HCT116 (cell line): ENCODE results near the gene AHNAK. TPM values are rescaled to one million over a fixed set of nuclear protein-coding genes. Genes with fewer than 3 reads are reported as not detected.

ENCODE experiments used
- ATAC-seq: fragments of 200-7000 bp; cut with Tn5 transposase; 2 replicates; pipeline ENCODE4 v1.9.1; 2020; ENCODE audit warnings: mild to moderate bottlenecking, moderate library complexity
- BruUV-seq: library from RNA; stranded (reverse); fragments of 400-500 nt; replicated peaks from 2 replicates; lab custom pipeline; 2021; lab: Mats Ljungman, UMichigan
- CTCF ChIA-PET: fragments of 300-600 bp; sonication (Branson Sonifier 250); formaldehyde crosslinking; loops from one replicate; lab custom pipeline; 2021; ENCODE audit warnings: antibody characterized with exemption; lab: Charles Lee
- POLR2A ChIA-PET: fragments of 300-600, 350-600 bp; sonication (Branson Sonifier 250); formaldehyde crosslinking; loops from one replicate; lab custom pipeline; 2021; ENCODE audit warnings: antibody characterized with exemption; lab: Charles Lee
- RAD21 ChIA-PET, 2 experiments: fragments of 300-600 bp; sonication (Branson Sonifier 250); formaldehyde crosslinking; loops; one replicate each; lab custom pipeline; 2023; ENCODE audit warnings: low total read pairs in 2 of 2; ENCODE audit not compliant: uncharacterized antibody in 2 of 2, unreplicated experiment in 2 of 2, low non-redundant PET in 1 of 2; lab: Charles Lee
- DNase-seq: peaks from one replicate; pipeline ENCODE4 v3.0.0-alpha.2; 2010; ENCODE audit warnings: low read depth, low spot score
- H2AFZ ChIP-seq: fragments of 200-600 bp; shearing (Covaris generic), sonication (generic); 2 replicates; pipeline ENCODE4 v1.6.1; 2017; ENCODE audit warnings: low read depth, mixed run types, mixed read lengths, antibody characterized with exemption, low read length; ENCODE audit not compliant: poor library complexity, severe bottlenecking
- H3K27ac ChIP-seq: 2 replicates; pipeline ENCODE4 v1.5.1; 2012; ENCODE audit warnings: low read depth, low read length
- H3K27me3 ChIP-seq: fragments of 200-600 bp; sonication (generic); 2 replicates; pipeline ENCODE4 v1.6.1; 2016; ENCODE audit warnings: mixed run types, low read length, mixed read lengths; ENCODE audit not compliant: insufficient read depth
- H3K36me3 ChIP-seq, 2 experiments: fragments of 200-500 bp in 1 of 2; fragments of 200-600 bp in 1 of 2; sonication (Bioruptor generic) in 1 of 2; sonication (generic) in 1 of 2; 2 replicates each; pipeline versions ENCODE4 v1.5.1 to v1.6.1; 2014 to 2016; ENCODE audit warnings: low read length in 2 of 2, inconsistent platforms in 1 of 2, mixed read lengths in 1 of 2, mixed run types in 1 of 2; ENCODE audit not compliant: insufficient read depth in 2 of 2, control insufficient read depth in 1 of 2
- H3K4me1 ChIP-seq, 2 experiments: fragments of 200-600 bp in 1 of 2; sonication (generic) in 1 of 2; 2 replicates each; pipeline versions ENCODE4 v1.5.1 to v1.6.1; 2012 to 2017; ENCODE audit warnings: low read length in 2 of 2, inconsistent platforms in 1 of 2, mild to moderate bottlenecking in 1 of 2, mixed read lengths in 1 of 2, mixed run types in 1 of 2, moderate library complexity in 1 of 2; ENCODE audit not compliant: insufficient read depth in 2 of 2, control insufficient read depth in 1 of 2
- H3K4me2 ChIP-seq: fragments of 200-600 bp; sonication (generic); 2 replicates; pipeline ENCODE4 v1.6.1; 2017; ENCODE audit warnings: mixed run types, low read length, mixed read lengths
- H3K4me3 ChIP-seq, 2 experiments: fragments of 200-600 bp in 1 of 2; sonication (generic) in 1 of 2; replicated peaks in 1 of 2; 2 replicates each; pipeline ENCODE4 v1.5.1; 2011 to 2016; ENCODE audit warnings: low read length in 2 of 2, control low read depth in 1 of 2, low read depth in 1 of 2, mild to moderate bottlenecking in 1 of 2, mixed read lengths in 1 of 2, mixed run types in 1 of 2
- H3K79me2 ChIP-seq: fragments of 200-600 bp; sonication (generic); 2 replicates; pipeline ENCODE4 v1.6.1; 2017; ENCODE audit warnings: mild to moderate bottlenecking, mixed run types, low read length, moderate library complexity, mixed read lengths; ENCODE audit not compliant: insufficient read depth
- H3K9ac ChIP-seq: fragments of 200-600 bp; sonication (generic); 2 replicates; pipeline ENCODE4 v1.6.1; 2016; ENCODE audit warnings: low read length, mixed read lengths
- H3K9me2 ChIP-seq: fragments of 200-600 bp; sonication (generic), shearing (Covaris generic); 2 replicates; pipeline ENCODE4 v1.6.1; 2017; ENCODE audit warnings: mixed run types, mild to moderate bottlenecking, moderate library complexity; ENCODE audit not compliant: insufficient read depth
- H3K9me3 ChIP-seq, 2 experiments: fragments of 200-500 bp in 1 of 2; fragments of 200-600 bp in 1 of 2; sonication (Bioruptor generic) in 1 of 2; sonication (generic) in 1 of 2; 2 replicates each; pipeline ENCODE4 v1.6.1; 2014 to 2017; ENCODE audit warnings: low read length in 2 of 2, mixed read lengths in 2 of 2, inconsistent platforms in 1 of 2, low read depth in 1 of 2, mild to moderate bottlenecking in 1 of 2, mixed run types in 1 of 2, moderate library complexity in 1 of 2; ENCODE audit not compliant: control insufficient read depth in 1 of 2, insufficient read depth in 1 of 2
- H4K20me1 ChIP-seq: fragments of 200-600 bp; sonication (generic), shearing (Covaris generic); 2 replicates; pipeline ENCODE4 v1.6.1; 2017; ENCODE audit warnings: mixed run types, mild to moderate bottlenecking, moderate library complexity; ENCODE audit not compliant: insufficient read depth
- CBX3 ChIP-seq: IDR thresholded peaks from 2 replicates; pipeline ENCODE4 v1.6.1; 2012; ENCODE audit warnings: low read depth
- CEBPB ChIP-seq: IDR thresholded peaks from 2 replicates; pipeline ENCODE4 v1.6.1; 2012; ENCODE audit warnings: low read depth
- JUND ChIP-seq: IDR thresholded peaks from 2 replicates; pipeline ENCODE4 v1.6.1; 2012
- POLR2A ChIP-seq: IDR thresholded peaks from 2 replicates; pipeline ENCODE4 v1.7.0; 2011; ENCODE audit warnings: borderline replicate concordance; ENCODE audit not compliant: insufficient read depth, insufficient read length; ENCODE audit errors: extremely low read depth
- SIN3A ChIP-seq: IDR thresholded peaks from 2 replicates; pipeline ENCODE4 v1.6.1; 2012; ENCODE audit warnings: low read depth
- SP1 ChIP-seq: IDR thresholded peaks from 2 replicates; pipeline ENCODE4 v1.6.1; 2012; ENCODE audit warnings: low read depth
- YY1 ChIP-seq: IDR thresholded peaks from 2 replicates; pipeline ENCODE4 v1.6.1; 2011; ENCODE audit warnings: low read length, low read depth, moderate library complexity, mild to moderate bottlenecking; ENCODE audit not compliant: insufficient replicate concordance; ENCODE audit errors: extremely low read depth
- intact Hi-C: fragments of 100-400 bp; cut with micrococcal nuclease; formaldehyde crosslinking; loops from 2 replicates; pipeline ENCODE4 v1.10.0; 2022
- total RNA-seq: library from RNA; stranded (reverse); gene quantifications from one replicate; pipeline ENCODE4 v1.2.1, GENCODE V29; 2021; ENCODE audit not compliant: unreplicated experiment
- TF ChIP-seq, protein P1 (sequence below): IDR thresholded peaks from 2 replicates; pipeline ENCODE4 v1.6.1; 2012; ENCODE audit warnings: low read depth
- TF ChIP-seq, protein P2 (sequence below), 3 experiments: fragments of 200-600 bp in 1 of 3; sonication (generic) in 1 of 3; IDR thresholded peaks in 2 of 3; conservative IDR thresholded peaks in 1 of 3; 2 replicates each; pipeline ENCODE4 v1.5.1; 2012 to 2017; ENCODE audit warnings: low read depth in 2 of 3, low read length in 2 of 3, antibody characterized with exemption in 1 of 3, borderline replicate concordance in 1 of 3, control low read depth in 1 of 3, mild to moderate bottlenecking in 1 of 3, mixed read lengths in 1 of 3, mixed run types in 1 of 3, moderate library complexity in 1 of 3; ENCODE audit not compliant: insufficient read depth in 1 of 3
- TF ChIP-seq, protein P3 (sequence below): IDR thresholded peaks from 2 replicates; pipeline ENCODE4 v1.6.1; 2012
- TF ChIP-seq, protein P4 (sequence below): IDR thresholded peaks from 2 replicates; pipeline ENCODE4 v1.6.1; 2011; ENCODE audit warnings: mild to moderate bottlenecking, low read length, moderate library complexity; ENCODE audit not compliant: insufficient replicate concordance; ENCODE audit errors: extremely low read depth

The AHNAK gene
- total RNA-seq, 1 experiment from 2014 or later: 239 TPM

DNA sequence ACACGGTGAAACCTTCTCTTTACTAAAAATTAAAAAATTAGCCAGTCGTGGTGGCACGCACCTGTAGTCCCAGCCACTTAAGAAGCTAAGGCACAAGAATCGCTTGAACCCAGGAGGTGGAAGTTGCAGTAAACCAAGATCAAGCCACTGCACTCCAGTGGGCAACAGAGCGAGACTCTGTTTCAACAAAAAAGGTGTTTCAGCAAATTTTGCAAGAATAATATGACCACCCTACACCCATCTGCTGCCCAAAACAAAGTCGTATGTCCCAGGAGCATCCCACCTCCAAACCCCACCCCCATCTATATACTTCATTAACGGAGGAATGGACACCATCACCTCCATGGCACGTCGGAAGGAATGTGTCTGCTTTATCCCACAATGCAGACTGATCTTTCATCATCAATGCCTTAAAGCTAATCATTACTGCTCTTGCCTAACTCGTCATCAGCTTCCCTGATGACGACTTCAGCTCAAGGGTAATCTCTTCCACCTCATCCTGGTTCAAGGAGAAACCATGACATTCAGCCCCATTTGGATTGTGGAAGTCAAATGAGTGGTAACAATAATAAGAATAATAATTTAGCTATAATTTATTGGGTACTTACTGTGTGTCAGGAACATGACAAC, 93.7 kb downstream of the AHNAK start (continued):
- TF ChIP-seq, protein P1, sequence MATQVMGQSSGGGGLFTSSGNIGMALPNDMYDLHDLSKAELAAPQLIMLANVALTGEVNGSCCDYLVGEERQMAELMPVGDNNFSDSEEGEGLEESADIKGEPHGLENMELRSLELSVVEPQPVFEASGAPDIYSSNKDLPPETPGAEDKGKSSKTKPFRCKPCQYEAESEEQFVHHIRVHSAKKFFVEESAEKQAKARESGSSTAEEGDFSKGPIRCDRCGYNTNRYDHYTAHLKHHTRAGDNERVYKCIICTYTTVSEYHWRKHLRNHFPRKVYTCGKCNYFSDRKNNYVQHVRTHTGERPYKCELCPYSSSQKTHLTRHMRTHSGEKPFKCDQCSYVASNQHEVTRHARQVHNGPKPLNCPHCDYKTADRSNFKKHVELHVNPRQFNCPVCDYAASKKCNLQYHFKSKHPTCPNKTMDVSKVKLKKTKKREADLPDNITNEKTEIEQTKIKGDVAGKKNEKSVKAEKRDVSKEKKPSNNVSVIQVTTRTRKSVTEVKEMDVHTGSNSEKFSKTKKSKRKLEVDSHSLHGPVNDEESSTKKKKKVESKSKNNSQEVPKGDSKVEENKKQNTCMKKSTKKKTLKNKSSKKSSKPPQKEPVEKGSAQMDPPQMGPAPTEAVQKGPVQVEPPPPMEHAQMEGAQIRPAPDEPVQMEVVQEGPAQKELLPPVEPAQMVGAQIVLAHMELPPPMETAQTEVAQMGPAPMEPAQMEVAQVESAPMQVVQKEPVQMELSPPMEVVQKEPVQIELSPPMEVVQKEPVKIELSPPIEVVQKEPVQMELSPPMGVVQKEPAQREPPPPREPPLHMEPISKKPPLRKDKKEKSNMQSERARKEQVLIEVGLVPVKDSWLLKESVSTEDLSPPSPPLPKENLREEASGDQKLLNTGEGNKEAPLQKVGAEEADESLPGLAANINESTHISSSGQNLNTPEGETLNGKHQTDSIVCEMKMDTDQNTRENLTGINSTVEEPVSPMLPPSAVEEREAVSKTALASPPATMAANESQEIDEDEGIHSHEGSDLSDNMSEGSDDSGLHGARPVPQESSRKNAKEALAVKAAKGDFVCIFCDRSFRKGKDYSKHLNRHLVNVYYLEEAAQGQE: no peak
- TF ChIP-seq CEBPB (no peak), CBX3 (no peak), SIN3A (no peak)
- TF ChIP-seq, protein P2, sequence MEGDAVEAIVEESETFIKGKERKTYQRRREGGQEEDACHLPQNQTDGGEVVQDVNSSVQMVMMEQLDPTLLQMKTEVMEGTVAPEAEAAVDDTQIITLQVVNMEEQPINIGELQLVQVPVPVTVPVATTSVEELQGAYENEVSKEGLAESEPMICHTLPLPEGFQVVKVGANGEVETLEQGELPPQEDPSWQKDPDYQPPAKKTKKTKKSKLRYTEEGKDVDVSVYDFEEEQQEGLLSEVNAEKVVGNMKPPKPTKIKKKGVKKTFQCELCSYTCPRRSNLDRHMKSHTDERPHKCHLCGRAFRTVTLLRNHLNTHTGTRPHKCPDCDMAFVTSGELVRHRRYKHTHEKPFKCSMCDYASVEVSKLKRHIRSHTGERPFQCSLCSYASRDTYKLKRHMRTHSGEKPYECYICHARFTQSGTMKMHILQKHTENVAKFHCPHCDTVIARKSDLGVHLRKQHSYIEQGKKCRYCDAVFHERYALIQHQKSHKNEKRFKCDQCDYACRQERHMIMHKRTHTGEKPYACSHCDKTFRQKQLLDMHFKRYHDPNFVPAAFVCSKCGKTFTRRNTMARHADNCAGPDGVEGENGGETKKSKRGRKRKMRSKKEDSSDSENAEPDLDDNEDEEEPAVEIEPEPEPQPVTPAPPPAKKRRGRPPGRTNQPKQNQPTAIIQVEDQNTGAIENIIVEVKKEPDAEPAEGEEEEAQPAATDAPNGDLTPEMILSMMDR (IDR thresholded peaks at IDR 0.05 in 2 of 3, conservative IDR thresholded peaks at IDR 0.05 in 1 of 3; ENCODE audit: borderline replicate concordance in 1 of 3, insufficient read depth in 1 of 3, low read depth in 2 of 3, low read length in 2 of 3): no peak
- TF ChIP-seq, protein P3, sequence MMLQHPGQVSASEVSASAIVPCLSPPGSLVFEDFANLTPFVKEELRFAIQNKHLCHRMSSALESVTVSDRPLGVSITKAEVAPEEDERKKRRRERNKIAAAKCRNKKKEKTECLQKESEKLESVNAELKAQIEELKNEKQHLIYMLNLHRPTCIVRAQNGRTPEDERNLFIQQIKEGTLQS: no peak

DNA sequence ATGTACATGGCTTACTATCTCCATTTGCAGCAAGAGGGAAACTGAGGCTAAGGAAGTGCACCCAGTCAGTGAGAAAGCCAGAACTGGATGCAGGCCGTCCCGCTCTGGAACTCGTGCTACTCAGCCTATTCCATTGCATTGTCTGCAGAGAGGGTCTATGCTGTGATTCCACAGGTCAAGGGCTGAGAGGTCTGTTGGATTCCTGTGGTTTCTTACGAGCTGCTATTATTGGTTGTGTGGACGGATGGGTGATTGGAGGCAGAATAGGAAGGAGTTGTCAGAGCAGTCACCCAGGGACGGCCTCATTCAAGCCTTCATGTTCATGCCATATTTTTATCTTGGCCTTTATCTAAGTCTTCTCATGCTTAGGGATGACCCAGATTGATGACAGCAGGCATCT, 94.3 kb downstream of the AHNAK start:
- no peak overlapping the region for H3K4me2 ChIP-seq
- peaks cover 5 to 8% of the 10 kb centered on the region in 2 experiments; a peak in 3 of 4 replicates for H3K4me1 ChIP-seq
- no peaks in the 10 kb centered on the region for H3K9me2 ChIP-seq
- H3K9me3 ChIP-seq: no peaks in the 10 kb centered on the region
- CTCF ChIA-PET: interaction anchor here (3.5 kb wide), 1 partner anchor 28 kb away, joined by 11 read pairs; no protein-coding TSS in a partner anchor
- intact Hi-C loops: no loop called here
- H3K27me3 ChIP-seq: peaks cover 2% of the 10 kb centered on the region; the same call in 1 of the 2 replicates
- no peaks in the 10 kb centered on the region for H4K20me1 ChIP-seq
- DNase-seq: no peak
- no peak overlapping the region for H3K9ac ChIP-seq
- no peak for ATAC-seq
- H3K79me2 ChIP-seq: no peaks in the 10 kb centered on the region
- H2AFZ ChIP-seq: no peak overlapping the region
- no TSS peak for BruUV-seq
- RAD21 ChIA-PET: no interaction called here
- H3K27ac ChIP-seq: no peak overlapping the region
- H3K4me3 ChIP-seq: no peak overlapping the region
- H3K36me3 ChIP-seq: no peaks in the 10 kb centered on the region
- POLR2A ChIA-PET: no interaction called here
- TF ChIP-seq POLR2A (no peak), CBX3 (no peak), JUND (no peak), SP1 (no peak), YY1 (no peak)
- TF ChIP-seq, protein P4, sequence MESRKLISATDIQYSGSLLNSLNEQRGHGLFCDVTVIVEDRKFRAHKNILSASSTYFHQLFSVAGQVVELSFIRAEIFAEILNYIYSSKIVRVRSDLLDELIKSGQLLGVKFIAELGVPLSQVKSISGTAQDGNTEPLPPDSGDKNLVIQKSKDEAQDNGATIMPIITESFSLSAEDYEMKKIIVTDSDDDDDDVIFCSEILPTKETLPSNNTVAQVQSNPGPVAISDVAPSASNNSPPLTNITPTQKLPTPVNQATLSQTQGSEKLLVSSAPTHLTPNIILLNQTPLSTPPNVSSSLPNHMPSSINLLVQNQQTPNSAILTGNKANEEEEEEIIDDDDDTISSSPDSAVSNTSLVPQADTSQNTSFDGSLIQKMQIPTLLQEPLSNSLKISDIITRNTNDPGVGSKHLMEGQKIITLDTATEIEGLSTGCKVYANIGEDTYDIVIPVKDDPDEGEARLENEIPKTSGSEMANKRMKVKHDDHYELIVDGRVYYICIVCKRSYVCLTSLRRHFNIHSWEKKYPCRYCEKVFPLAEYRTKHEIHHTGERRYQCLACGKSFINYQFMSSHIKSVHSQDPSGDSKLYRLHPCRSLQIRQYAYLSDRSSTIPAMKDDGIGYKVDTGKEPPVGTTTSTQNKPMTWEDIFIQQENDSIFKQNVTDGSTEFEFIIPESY: no peak
- TF ChIP-seq, protein P1: no peak
